H9 (cell line): Measurements from ENCODE around the gene BTBD7. TPM values are rescaled to one million over a fixed set of nuclear protein-coding genes. Genes with fewer than 3 reads are reported as not detected.

Experiments used
- DNase-seq: peaks from one replicate; pipeline ENCODE4 v3.0.0-alpha.2; 2017
- H2AFZ ChIP-seq: one replicate; pipeline ENCODE4 v1.6.1; 2013; ENCODE audit warnings: mild to moderate bottlenecking, low read length, control low read depth, moderate library complexity
- H2AK5ac ChIP-seq: 2 replicates; pipeline ENCODE4 v1.6.1; 2013; ENCODE audit warnings: low read length, control low read depth, mixed read lengths; ENCODE audit not compliant: insufficient read length
- H2BK120ac ChIP-seq: one replicate; pipeline ENCODE4 v1.6.1; 2013; ENCODE audit warnings: low read depth, mild to moderate bottlenecking, low read length, control low read depth, inconsistent platforms; ENCODE audit not compliant: poor library complexity, severe bottlenecking
- H2BK12ac ChIP-seq: 2 replicates; pipeline ENCODE4 v1.6.1; 2013; ENCODE audit warnings: low read length, control low read depth, mixed read lengths, low read depth; ENCODE audit not compliant: insufficient read length
- H2BK15ac ChIP-seq: 2 replicates; pipeline ENCODE4 v1.6.1; 2013; ENCODE audit warnings: low read depth, low read length, control low read depth
- H2BK20ac ChIP-seq: one replicate; pipeline ENCODE4 v1.6.1; 2013; ENCODE audit warnings: low read depth, mild to moderate bottlenecking, low read length, control low read depth, inconsistent platforms; ENCODE audit not compliant: poor library complexity, severe bottlenecking
- H2BK5ac ChIP-seq: 2 replicates; pipeline ENCODE4 v1.6.1; 2013; ENCODE audit warnings: low read length, control low read depth, mixed read lengths; ENCODE audit not compliant: insufficient read length
- H3K14ac ChIP-seq: 2 replicates; pipeline ENCODE4 v1.6.1; 2013; ENCODE audit warnings: low read length, control low read depth; ENCODE audit not compliant: insufficient read depth
- H3K18ac ChIP-seq: 2 replicates; pipeline ENCODE4 v1.6.1; 2013; ENCODE audit warnings: low read depth, mild to moderate bottlenecking, mixed read lengths, low read length, control low read depth; ENCODE audit not compliant: insufficient read length
- H3K23ac ChIP-seq: 2 replicates; pipeline ENCODE4 v1.6.1; 2013; ENCODE audit warnings: low read length, control low read depth, mixed read lengths, low read depth; ENCODE audit not compliant: insufficient read length
- H3K23me2 ChIP-seq: 2 replicates; pipeline ENCODE4 v1.6.1; 2013; ENCODE audit warnings: low read depth, mild to moderate bottlenecking, mixed read lengths, low read length, control low read depth; ENCODE audit not compliant: insufficient read length, poor library complexity, severe bottlenecking
- H3K27ac ChIP-seq: 2 replicates; pipeline ENCODE4 v1.5.1; 2013; ENCODE audit warnings: low read length, control low read depth, mixed read lengths, low read depth; ENCODE audit not compliant: insufficient read length
- H3K27me3 ChIP-seq: 2 replicates; pipeline ENCODE4 v1.6.1; 2013; ENCODE audit warnings: low read length, control low read depth, inconsistent platforms; ENCODE audit not compliant: insufficient read depth
- H3K4ac ChIP-seq: 2 replicates; pipeline ENCODE4 v1.6.1; 2013; ENCODE audit warnings: low read depth, mild to moderate bottlenecking, control low read depth, inconsistent platforms, low read length, moderate library complexity
- H3K4me1 ChIP-seq: 2 replicates; pipeline ENCODE4 v1.6.1; 2013; ENCODE audit warnings: low read length, control low read depth, inconsistent platforms; ENCODE audit not compliant: insufficient read depth
- H3K4me2 ChIP-seq: 2 replicates; pipeline ENCODE4 v1.6.1; 2013; ENCODE audit warnings: low read length, control low read depth, mixed read lengths; ENCODE audit not compliant: insufficient read length, insufficient read depth
- H3K56ac ChIP-seq: 2 replicates; pipeline ENCODE4 v1.6.1; 2013; ENCODE audit warnings: low read depth, mild to moderate bottlenecking, mixed read lengths, low read length, control low read depth; ENCODE audit not compliant: insufficient read length
- H3K79me1 ChIP-seq: 2 replicates; pipeline ENCODE4 v1.6.1; 2013; ENCODE audit warnings: low read depth, mild to moderate bottlenecking, moderate library complexity, low read length, control low read depth, inconsistent platforms; ENCODE audit not compliant: insufficient read depth, poor library complexity, severe bottlenecking
- H3K79me2 ChIP-seq: 2 replicates; pipeline ENCODE4 v1.6.1; 2013; ENCODE audit warnings: low read length, control low read depth, inconsistent platforms; ENCODE audit not compliant: insufficient read depth
- H3K9ac ChIP-seq: 2 replicates; pipeline ENCODE4 v1.6.1; 2013; ENCODE audit warnings: low read length, control low read depth, mixed read lengths; ENCODE audit not compliant: insufficient read length; ENCODE audit errors: extremely low read depth
- H3K9me3 ChIP-seq: one replicate; pipeline ENCODE4 v1.6.1; 2013; ENCODE audit warnings: low read depth, low read length, inconsistent platforms; ENCODE audit not compliant: control insufficient read depth
- H3T11ph ChIP-seq: one replicate; pipeline ENCODE4 v1.6.1; 2013; ENCODE audit warnings: mild to moderate bottlenecking, low read length, control low read depth, inconsistent platforms
- H4K20me1 ChIP-seq: one replicate; pipeline ENCODE4 v1.6.1; 2013; ENCODE audit not compliant: control insufficient read depth, insufficient read length, insufficient read depth
- H4K5ac ChIP-seq: 2 replicates; pipeline ENCODE4 v1.6.1; 2013; ENCODE audit warnings: low read depth, mild to moderate bottlenecking, mixed read lengths, low read length, control low read depth; ENCODE audit not compliant: insufficient read length
- H4K8ac ChIP-seq: replicated peaks from 2 replicates; pipeline ENCODE4 v1.6.1; 2013; ENCODE audit warnings: low read length, control low read depth, mixed read lengths, low read depth; ENCODE audit not compliant: insufficient read length
- H4K91ac ChIP-seq: 2 replicates; pipeline ENCODE4 v1.6.1; 2013; ENCODE audit warnings: low read depth, mild to moderate bottlenecking, moderate library complexity, mixed read lengths, low read length, control low read depth; ENCODE audit not compliant: insufficient read length
- H3K27ac Mint-ChIP-seq, 3 experiments: 2 replicates in 2 of 3; 3 replicates in 1 of 3; pipeline ENCODE4 v1.8.0; 2020 to 2021; ENCODE audit warnings: mixed read lengths in 3 of 3, mild to moderate bottlenecking in 1 of 3, moderate library complexity in 1 of 3
- H3K27me3 Mint-ChIP-seq: 2 replicates; pipeline ENCODE4 v1.8.0; 2021; ENCODE audit warnings: low read depth, mild to moderate bottlenecking, moderate library complexity, mixed read lengths
- H3K36me3 Mint-ChIP-seq, 3 experiments: 2 replicates in 2 of 3; 3 replicates in 1 of 3; pipeline ENCODE4 v1.8.0; 2020 to 2021; ENCODE audit warnings: low read depth in 3 of 3, mixed read lengths in 3 of 3; ENCODE audit not compliant: insufficient read depth in 1 of 3
- H3K4me1 Mint-ChIP-seq, 2 experiments: 2 replicates each; pipeline ENCODE4 v1.8.0; 2020; ENCODE audit warnings: mixed read lengths in 2 of 2
- H3K4me3 Mint-ChIP-seq, 2 experiments: 2 replicates in 1 of 2; 3 replicates in 1 of 2; pipeline ENCODE4 v1.8.0; 2020 to 2021; ENCODE audit warnings: mild to moderate bottlenecking in 2 of 2, mixed read lengths in 2 of 2, moderate library complexity in 1 of 2
- H3K9me3 Mint-ChIP-seq, 2 experiments: 2 replicates in 1 of 2; 3 replicates in 1 of 2; pipeline ENCODE4 v1.8.0; 2020; ENCODE audit warnings: mild to moderate bottlenecking in 2 of 2, mixed read lengths in 2 of 2, moderate library complexity in 1 of 2
- CTCF ChIP-seq: fragments of 200-600 bp; sonication (generic); conservative IDR thresholded peaks from 3 replicates; pipeline ENCODE4 v1.8.0; 2021; ENCODE audit warnings: antibody characterized with exemption, mild to moderate bottlenecking
- WGBS: extraction: QIAGEN DNeasy Blood & Tissue Kit; methylation state at CpG from one replicate; pipeline ENCODE4 v1.1.7; 2013; ENCODE audit warnings: missing lambda C conversion rate, low lambda C conversion rate, mixed read lengths; ENCODE audit not compliant: insufficient read length; ENCODE audit errors: extremely low coverage; 5-methylcytosine and 5-hydroxymethylcytosine counted together
- total RNA-seq: library from RNA; stranded (reverse); gene quantifications from 2 replicates; pipeline ENCODE4 v1.2.1, GENCODE V29; 2021

BTBD7 gene
- total RNA-seq, 1 experiment from 2014 or later: 44.1 TPM

- Histone ChIP-seq H3K9ac (no peak within 1 kb of the TSS), H3K27ac (no peak within 1 kb of the TSS), H4K5ac (no peak within 1 kb of the TSS), H3K56ac (no peak within 1 kb of the TSS), H3K4me2 (no peak within 1 kb of the TSS), H3K23ac (no peak within 1 kb of the TSS), H2BK5ac (no peak within 1 kb of the TSS), H3K23me2 (peaks cover 2% of the 10 kb centered on the region), H3T11ph (no peak within 1 kb of the TSS), H3K9me3 (peaks cover 7% of the 10 kb centered on the region), H2BK12ac (no peak within 1 kb of the TSS), H2AFZ (no peak within 1 kb of the TSS), H4K8ac (no peak within 1 kb of the TSS), H4K20me1 (no peaks in the 10 kb centered on the region), H2BK120ac (peak within 1 kb of the TSS; percentile 17), H3K4me1 (peaks cover 6% of the 10 kb centered on the region; the same call in 1 of the 2 replicates), H3K27me3 (no peaks in the 10 kb centered on the region), H2BK15ac (no peak within 1 kb of the TSS), H2BK20ac (no peak within 1 kb of the TSS), H2AK5ac (no peak within 1 kb of the TSS), H3K79me1 (no peaks in the 10 kb centered on the region), H3K4ac (no peak within 1 kb of the TSS), H3K14ac (no peak within 1 kb of the TSS), H3K18ac (no peak within 1 kb of the TSS), H3K79me2 (no peaks in the 10 kb centered on the region), H4K91ac (no peak within 1 kb of the TSS)
- Mint-ChIP-seq H3K4me3 (no peak within 1 kb of the TSS), H3K27me3 (no peaks in the 10 kb centered on the region), H3K4me1 (peaks cover 39 to 44% of the 10 kb centered on the region in 2 experiments), H3K27ac (0 out of 7 replicates have a peak within 1 kb of the TSS, but pooled peaks of 2 of the 3 experiments have one; percentile 7 to 16), H3K9me3 (peaks cover 17 to 29% of the 10 kb centered on the region in 2 experiments), H3K36me3 (peaks cover 14 to 37% (median 14%) of the 10 kb centered on the region in 3 experiments)
- peak; percentile 31 for DNase-seq
- TF ChIP-seq CTCF: peak; percentile 22; the same call in 2 of the 3 replicates
- no CpG with 5 or more reads among the region's 60 CpGs for WGBS
These were observed 14.3 kb upstream of the BTBD7 start, which contains the start of gene COX8C for GRCh38 chr14:93346926-93347721. Gene COX8C (plus strand): TSS chr14:93347182. CDS start chr14:93347269, 87 bp downstream.
